ENCODE data around the gene DIP2C.

The DIP2C gene

GRCh38 chr10:277963-278362 lies 411.5 kb downstream of the DIP2C start:
- H3K36me3 ChIP-seq (ENCODE audit: control insufficient read depth, insufficient read depth, low read length) = no peaks in the 10 kb centered on the region
- no peak for TF ChIP-seq CTCF (IDR thresholded peaks at IDR 0.05; ENCODE audit: insufficient read depth, low read length, poor library complexity, severe bottlenecking)
- no peaks in the 10 kb centered on the region for H3K27me3 ChIP-seq (replicated peaks; ENCODE audit: control insufficient read depth, insufficient read depth, low read length)
- DNase-seq (ENCODE audit: extremely low read depth, insufficient read length) = no peak
- no peak overlapping the region for H3K4me3 ChIP-seq (replicated peaks; ENCODE audit: low read depth, low read length)

- no peak overlapping the region for H3K4me3 ChIP-seq (replicated peaks; ENCODE audit: low read depth, low read length)
- H3K36me3 ChIP-seq (ENCODE audit: control insufficient read depth, insufficient read depth, low read length) = no peaks in the 10 kb centered on the region
- H3K27me3 ChIP-seq (replicated peaks; ENCODE audit: control insufficient read depth, insufficient read depth, low read length) = no peaks in the 10 kb centered on the region
- no peak for TF ChIP-seq CTCF (IDR thresholded peaks at IDR 0.05; ENCODE audit: insufficient read depth, low read length, poor library complexity, severe bottlenecking)
- DNase-seq (ENCODE audit: extremely low read depth, insufficient read length) = no peak
These were observed 413.8 kb downstream of the DIP2C start for GRCh38 chr10:275680-276079.

DNA sequence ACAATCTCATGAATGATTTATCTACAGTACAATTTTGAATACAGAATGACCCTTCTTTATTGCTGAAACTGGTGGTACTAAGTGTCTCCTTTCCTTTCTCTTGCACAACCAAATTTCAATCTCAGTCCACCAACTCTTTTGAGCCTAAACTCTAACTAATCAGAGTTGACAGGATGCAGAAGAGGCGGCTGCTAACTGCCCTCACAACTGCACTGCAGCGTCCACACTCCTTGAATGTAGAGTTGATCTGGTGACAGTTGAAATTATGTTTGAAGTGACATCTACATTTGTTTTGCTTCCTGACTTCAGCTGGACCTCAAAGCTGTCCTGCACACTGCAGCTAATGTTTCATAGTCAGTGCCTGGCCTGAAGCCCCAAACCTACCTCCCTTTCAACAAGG lies 414.6 kb downstream of the DIP2C start:
- H3K36me3 ChIP-seq (ENCODE audit: control insufficient read depth, insufficient read depth, low read length) = no peaks in the 10 kb centered on the region
- no peak for TF ChIP-seq CTCF (IDR thresholded peaks at IDR 0.05; ENCODE audit: insufficient read depth, low read length, poor library complexity, severe bottlenecking)
- DNase-seq (ENCODE audit: extremely low read depth, insufficient read length) = no peak
- peaks cover under 1% of the 10 kb centered on the region; the same call in 1 of the 2 replicates for H3K27me3 ChIP-seq (replicated peaks; ENCODE audit: control insufficient read depth, insufficient read depth, low read length)
- H3K4me3 ChIP-seq (replicated peaks; ENCODE audit: low read depth, low read length) = no peak overlapping the region

DNA sequence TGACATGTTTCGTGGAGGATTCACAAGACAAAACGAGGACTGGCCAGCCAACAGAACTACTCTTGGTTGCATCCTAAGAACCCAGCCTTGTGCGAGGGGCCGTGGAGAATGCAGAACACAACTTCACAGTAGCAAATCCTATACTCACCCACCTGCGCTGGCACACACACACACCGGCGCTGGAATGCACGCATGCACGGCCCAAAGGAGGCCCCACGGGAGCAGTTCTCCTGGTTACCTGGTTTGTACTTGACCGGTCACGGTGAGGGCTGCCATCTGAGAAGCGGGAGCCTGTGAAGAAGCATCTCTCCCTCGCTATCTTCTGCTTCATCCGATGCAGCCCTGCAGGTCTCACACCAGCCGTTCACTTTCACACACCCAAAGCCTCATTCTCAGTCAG lies 416.4 kb downstream of the DIP2C start:
- no peak for DNase-seq (ENCODE audit: extremely low read depth, insufficient read length)
- peaks cover 1% of the 10 kb centered on the region; the same call in 1 of the 2 replicates for H3K27me3 ChIP-seq (replicated peaks; ENCODE audit: control insufficient read depth, insufficient read depth, low read length)
- H3K4me3 ChIP-seq (replicated peaks; ENCODE audit: low read depth, low read length) = no peak overlapping the region
- H3K36me3 ChIP-seq (ENCODE audit: control insufficient read depth, insufficient read depth, low read length) = no peaks in the 10 kb centered on the region
- TF ChIP-seq CTCF (IDR thresholded peaks at IDR 0.05; ENCODE audit: insufficient read depth, low read length, poor library complexity, severe bottlenecking) = no peak

- TF ChIP-seq CTCF (IDR thresholded peaks at IDR 0.05; ENCODE audit: insufficient read depth, low read length, poor library complexity, severe bottlenecking) = no peak
- DNase-seq (ENCODE audit: extremely low read depth, insufficient read length) = no peak
- H3K27me3 ChIP-seq (replicated peaks; ENCODE audit: control insufficient read depth, insufficient read depth, low read length) = peaks cover 1% of the 10 kb centered on the region; the same call in 1 of the 2 replicates
- H3K4me3 ChIP-seq (replicated peaks; ENCODE audit: low read depth, low read length) = no peak overlapping the region
- no peaks in the 10 kb centered on the region for H3K36me3 ChIP-seq (ENCODE audit: control insufficient read depth, insufficient read depth, low read length)
These were observed 417.7 kb downstream of the DIP2C start for GRCh38 chr10:271722-272121.

DNA sequence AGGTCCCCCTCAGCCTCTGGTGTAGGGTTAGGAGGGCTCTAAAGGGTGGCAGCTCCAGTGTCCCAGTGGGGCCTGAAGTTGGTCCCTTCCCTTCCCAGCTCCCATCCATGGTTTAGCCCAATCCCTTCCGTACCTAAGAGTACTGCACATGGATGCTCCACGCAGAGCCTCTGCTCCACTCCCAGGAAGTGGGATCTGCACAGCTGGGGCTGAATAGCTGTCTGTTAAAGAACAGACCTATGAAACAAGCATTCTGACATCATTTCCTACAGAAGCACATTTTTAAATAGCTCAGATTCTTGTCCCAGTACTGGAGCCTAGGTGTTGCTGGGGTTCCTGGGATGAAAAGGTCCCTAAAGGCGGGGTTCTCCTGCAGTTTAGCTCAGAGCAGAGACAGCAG lies 418.3 kb downstream of the DIP2C start:
- TF ChIP-seq CTCF (IDR thresholded peaks at IDR 0.05; ENCODE audit: insufficient read depth, low read length, poor library complexity, severe bottlenecking) = no peak
- Histone ChIP-seq H3K36me3 (ENCODE audit: control insufficient read depth, insufficient read depth, low read length) (no peaks in the 10 kb centered on the region), H3K4me3 (replicated peaks; ENCODE audit: low read depth, low read length) (no peak overlapping the region), H3K27me3 (replicated peaks; ENCODE audit: control insufficient read depth, insufficient read depth, low read length) (peaks cover 1% of the 10 kb centered on the region; the same call in 1 of the 2 replicates)
- DNase-seq (ENCODE audit: extremely low read depth, insufficient read length) = no peak
